Measurements from ENCODE around the gene RNF145.

Gene RNF145

GRCh38 chr5:159171274-159171673 is 38.1 kb downstream of the RNF145 start:
- TF ChIP-seq EZH2 (IDR thresholded peaks at IDR 0.05; ENCODE audit: borderline replicate concordance, low read length), result no peak
- TF ChIP-seq CTCF (IDR thresholded peaks at IDR 0.05; ENCODE audit: low read length), result no peak
- H3K4me3 ChIP-seq (ENCODE audit: low read depth, low read length, poor library complexity, severe bottlenecking), result no peak overlapping the region
- peaks cover 40% of the 10 kb centered on the region; the same call in 1 of the 2 replicates for H3K36me3 ChIP-seq (ENCODE audit: insufficient read depth, low read length)
- no peak overlapping the region for H3K4me2 ChIP-seq (ENCODE audit: low read length)
- H3K9ac ChIP-seq (ENCODE audit: low read length), result no peak overlapping the region
- H3K79me2 ChIP-seq (ENCODE audit: insufficient read depth, low read length), result no peaks in the 10 kb centered on the region
- no peaks in the 10 kb centered on the region for H3K9me2 ChIP-seq (ENCODE audit: low read depth, low read length)
- H3K27ac ChIP-seq (ENCODE audit: low read depth, low read length, poor library complexity, severe bottlenecking), result no peak overlapping the region
- no peaks in the 10 kb centered on the region for H3K9me3 ChIP-seq (ENCODE audit: low read length)
- no peaks in the 10 kb centered on the region for H4K20me1 ChIP-seq (ENCODE audit: insufficient read depth, low read length)
- no peak overlapping the region for H2AFZ ChIP-seq (ENCODE audit: low read length)
- peaks cover 6% of the 10 kb centered on the region for H3K4me1 ChIP-seq (ENCODE audit: insufficient read depth, low read length, severe bottlenecking)
- H3K27me3 ChIP-seq (ENCODE audit: insufficient read depth, low read length), result no peaks in the 10 kb centered on the region
- H3F3A ChIP-seq (ENCODE audit: insufficient read depth, low read length), result no peaks in the 10 kb centered on the region

GRCh38 chr5:159170021-159170420 is 39.3 kb downstream of the RNF145 start:
- Histone ChIP-seq H4K20me1 (ENCODE audit: insufficient read depth, low read length) (no peaks in the 10 kb centered on the region), H3K4me3 (ENCODE audit: low read depth, low read length, poor library complexity, severe bottlenecking) (no peak overlapping the region), H3K36me3 (ENCODE audit: insufficient read depth, low read length) (peaks cover 39% of the 10 kb centered on the region; the same call in 1 of the 2 replicates), H3K9ac (ENCODE audit: low read length) (no peak overlapping the region), H3K27me3 (ENCODE audit: insufficient read depth, low read length) (no peaks in the 10 kb centered on the region), H2AFZ (ENCODE audit: low read length) (no peak overlapping the region), H3K27ac (ENCODE audit: low read depth, low read length, poor library complexity, severe bottlenecking) (no peak overlapping the region), H3K9me3 (ENCODE audit: low read length) (no peaks in the 10 kb centered on the region), H3K79me2 (ENCODE audit: insufficient read depth, low read length) (no peaks in the 10 kb centered on the region), H3F3A (ENCODE audit: insufficient read depth, low read length) (no peaks in the 10 kb centered on the region), H3K4me1 (ENCODE audit: insufficient read depth, low read length, severe bottlenecking) (peaks cover 6% of the 10 kb centered on the region), H3K4me2 (ENCODE audit: low read length) (no peak overlapping the region), H3K9me2 (ENCODE audit: low read depth, low read length) (no peaks in the 10 kb centered on the region)
- TF ChIP-seq CTCF (IDR thresholded peaks at IDR 0.05; ENCODE audit: low read length) (no peak), EZH2 (IDR thresholded peaks at IDR 0.05; ENCODE audit: borderline replicate concordance, low read length) (no peak)

GRCh38 chr5:159166416-159166815 is 42.9 kb downstream of the RNF145 start:
- Histone ChIP-seq H3K4me1 (ENCODE audit: insufficient read depth, low read length, severe bottlenecking) (peaks cover 3% of the 10 kb centered on the region), H2AFZ (ENCODE audit: low read length) (no peak overlapping the region), H3K9me3 (ENCODE audit: low read length) (no peaks in the 10 kb centered on the region), H3K4me2 (ENCODE audit: low read length) (no peak overlapping the region), H3K27me3 (ENCODE audit: insufficient read depth, low read length) (no peaks in the 10 kb centered on the region), H3K27ac (ENCODE audit: low read depth, low read length, poor library complexity, severe bottlenecking) (no peak overlapping the region), H3K79me2 (ENCODE audit: insufficient read depth, low read length) (no peaks in the 10 kb centered on the region), H3K4me3 (ENCODE audit: low read depth, low read length, poor library complexity, severe bottlenecking) (no peak overlapping the region), H3K36me3 (ENCODE audit: insufficient read depth, low read length) (peaks cover 37% of the 10 kb centered on the region; the same call in 1 of the 2 replicates), H3F3A (ENCODE audit: insufficient read depth, low read length) (no peaks in the 10 kb centered on the region), H3K9ac (ENCODE audit: low read length) (no peak overlapping the region), H3K9me2 (ENCODE audit: low read depth, low read length) (no peaks in the 10 kb centered on the region; the same call in 1 of the 2 replicates), H4K20me1 (ENCODE audit: insufficient read depth, low read length) (no peaks in the 10 kb centered on the region)
- TF ChIP-seq CTCF (IDR thresholded peaks at IDR 0.05; ENCODE audit: low read length) (no peak), EZH2 (IDR thresholded peaks at IDR 0.05; ENCODE audit: borderline replicate concordance, low read length) (no peak)

All from OCI-LY1 (cell line).